Liver (tissue), 9 donors: ENCODE data around the gene TSPAN13. TPM values are rescaled to one million over a fixed set of nuclear protein-coding genes. Genes with fewer than 3 reads are reported as not detected.

Source experiments
- DNase-seq: peaks from one replicate; pipeline ENCODE4 v3.0.0-alpha.2; 2017; ENCODE audit warnings: low spot score
- H3K27ac ChIP-seq, 2 donors: one replicate each; pipeline ENCODE4 v1.7.0; 2013; ENCODE audit warnings: inconsistent platforms in 2 of 2, low read length in 2 of 2, control low read depth in 1 of 2, low read depth in 1 of 2, mild to moderate bottlenecking in 1 of 2
- H3K27me3 ChIP-seq, 4 donors: one replicate each; pipeline versions ENCODE4 v1.6.1 to v1.7.0; 2013; ENCODE audit warnings: low read length in 3 of 4, inconsistent platforms in 1 of 4, mild to moderate bottlenecking in 1 of 4, moderate library complexity in 1 of 4; ENCODE audit not compliant: control insufficient read depth in 4 of 4, insufficient read depth in 4 of 4
- H3K36me3 ChIP-seq, 4 donors: one replicate each; pipeline versions ENCODE4 v1.6.1 to v1.7.0; 2013; ENCODE audit warnings: low read length in 3 of 4, mild to moderate bottlenecking in 3 of 4, low read depth in 1 of 4, moderate library complexity in 1 of 4; ENCODE audit not compliant: control insufficient read depth in 4 of 4, insufficient read depth in 3 of 4
- H3K4me1 ChIP-seq, 4 donors: one replicate each; pipeline versions ENCODE4 v1.6.1 to v1.7.0; 2013; ENCODE audit warnings: low read length in 3 of 4, mild to moderate bottlenecking in 3 of 4, moderate library complexity in 1 of 4; ENCODE audit not compliant: control insufficient read depth in 4 of 4, insufficient read depth in 4 of 4
- H3K4me3 ChIP-seq, 3 donors: one replicate each; pipeline versions ENCODE4 v1.6.1 to v1.7.0; 2013; ENCODE audit warnings: low read length in 3 of 3, control low read depth in 1 of 3, low read depth in 1 of 3, mild to moderate bottlenecking in 1 of 3
- H3K9ac ChIP-seq, 2 donors: one replicate each; pipeline ENCODE4 v1.7.0; 2013; ENCODE audit warnings: low read length in 2 of 2, mild to moderate bottlenecking in 2 of 2, moderate library complexity in 2 of 2, control low read depth in 1 of 2, low read depth in 1 of 2
- H3K9me3 ChIP-seq, 4 donors: one replicate each; pipeline versions ENCODE4 v1.6.1 to v1.7.0; 2013; ENCODE audit warnings: low read length in 3 of 4; ENCODE audit not compliant: control insufficient read depth in 4 of 4
- ATF3 ChIP-seq: IDR thresholded peaks from 2 replicates; pipeline ENCODE4 v1.6.1; 2016; ENCODE audit warnings: antibody characterized with exemption
- EGR1 ChIP-seq, 2 donors: IDR thresholded peaks; 2 replicates each; pipeline ENCODE4 v1.6.1; 2016 to 2018; ENCODE audit warnings: antibody characterized with exemption in 2 of 2, low read depth in 2 of 2
- FOXA1 ChIP-seq: IDR thresholded peaks from 2 replicates; pipeline ENCODE4 v1.6.1; 2016; ENCODE audit warnings: antibody characterized with exemption
- FOXA2 ChIP-seq: IDR thresholded peaks from 2 replicates; pipeline ENCODE4 v1.6.1; 2016; ENCODE audit warnings: antibody characterized with exemption
- GABPA ChIP-seq, 2 donors: IDR thresholded peaks in 1 of 2; conservative IDR thresholded peaks in 1 of 2; 2 replicates each; pipeline ENCODE4 v1.6.1; 2016; ENCODE audit warnings: antibody characterized with exemption in 2 of 2, mild to moderate bottlenecking in 1 of 2, moderate library complexity in 1 of 2
- HNF4A ChIP-seq, 2 donors: conservative IDR thresholded peaks; 2 replicates each; pipeline ENCODE4 v1.6.1; 2016; ENCODE audit warnings: antibody characterized with exemption in 2 of 2, mild to moderate bottlenecking in 2 of 2
- HNF4G ChIP-seq: IDR thresholded peaks from 2 replicates; pipeline ENCODE4 v1.6.1; 2016; ENCODE audit warnings: antibody characterized with exemption
- JUND ChIP-seq, 2 donors: IDR thresholded peaks; 2 replicates each; pipeline ENCODE4 v1.6.1; 2016; ENCODE audit warnings: antibody characterized with exemption in 2 of 2
- MAX ChIP-seq: IDR thresholded peaks from 2 replicates; pipeline ENCODE4 v1.6.1; 2016; ENCODE audit warnings: antibody characterized with exemption
- NR2F2 ChIP-seq: IDR thresholded peaks from 2 replicates; pipeline ENCODE4 v1.6.1; 2016; ENCODE audit warnings: antibody characterized with exemption
- RAD21 ChIP-seq, 2 donors: IDR thresholded peaks; 2 replicates each; pipeline ENCODE4 v1.6.1; 2016; ENCODE audit warnings: antibody characterized with exemption in 2 of 2, mild to moderate bottlenecking in 2 of 2
- RXRA ChIP-seq, 2 donors: IDR thresholded peaks; 2 replicates each; pipeline ENCODE4 v1.6.1; 2017 to 2018; ENCODE audit warnings: antibody characterized with exemption in 2 of 2, mild to moderate bottlenecking in 1 of 2
- SP1 ChIP-seq: IDR thresholded peaks from 2 replicates; pipeline ENCODE4 v1.6.1; 2018; ENCODE audit warnings: antibody characterized with exemption, mild to moderate bottlenecking
- TAF1 ChIP-seq: conservative IDR thresholded peaks from 2 replicates; pipeline ENCODE4 v1.6.1; 2016; ENCODE audit warnings: antibody characterized with exemption, mild to moderate bottlenecking
- YY1 ChIP-seq: IDR thresholded peaks from 2 replicates; pipeline ENCODE4 v1.6.1; 2016; ENCODE audit warnings: antibody characterized with exemption, mild to moderate bottlenecking
- WGBS: extraction: QIAGEN DNeasy Blood & Tissue Kit; methylation state at CpG from one replicate; pipeline ENCODE4 v1.1.7; 2013; 5-methylcytosine and 5-hydroxymethylcytosine counted together
- polyA plus RNA-seq, 2 donors: library from polyadenylated mRNA; stranded (reverse) in 1 of 2; unstranded in 1 of 2; fragments of 200-250 nt in 1 of 2; fragments of >200 nt in 1 of 2; fragmentation: Nextera tagmentation in 1 of 2; extraction: Ambion mirVana in 1 of 2; gene quantifications; one replicate each; pipeline versions ENCODE4 v1.2.1 to v1.2.3, GENCODE V29; 2013 to 2015
- total RNA-seq, 2 donors: library from RNA; depleted of rRNA; stranded (reverse); fragments of >200 nt; gene quantifications; one replicate each; pipeline ENCODE4 v1.2.3, GENCODE V29; 2014
- TF ChIP-seq, protein P1 (sequence below): IDR thresholded peaks from 2 replicates; pipeline ENCODE4 v1.6.1; 2016; ENCODE audit warnings: antibody characterized with exemption
- TF ChIP-seq, protein P2 (sequence below): fragments of 150-350 bp; IDR thresholded peaks from 2 replicates; pipeline ENCODE4 v1.5.1; 2017; ENCODE audit warnings: improper control_type of control experiment, low read depth, low read length; ENCODE audit not compliant: missing input control
- TF ChIP-seq, protein P3 (sequence below): IDR thresholded peaks from 2 replicates; pipeline ENCODE4 v1.6.1; 2016; ENCODE audit warnings: antibody characterized with exemption, mild to moderate bottlenecking
- donor health status: healthy.
- donor health status: healthy.
- donor health status: healthy.
- donor health status: healthy.
- donor health status: healthy.

TSPAN13 gene
- total and polyA plus RNA-seq, 4 donors: 8.9 to 24.4 (median 15.8) TPM

DNA sequence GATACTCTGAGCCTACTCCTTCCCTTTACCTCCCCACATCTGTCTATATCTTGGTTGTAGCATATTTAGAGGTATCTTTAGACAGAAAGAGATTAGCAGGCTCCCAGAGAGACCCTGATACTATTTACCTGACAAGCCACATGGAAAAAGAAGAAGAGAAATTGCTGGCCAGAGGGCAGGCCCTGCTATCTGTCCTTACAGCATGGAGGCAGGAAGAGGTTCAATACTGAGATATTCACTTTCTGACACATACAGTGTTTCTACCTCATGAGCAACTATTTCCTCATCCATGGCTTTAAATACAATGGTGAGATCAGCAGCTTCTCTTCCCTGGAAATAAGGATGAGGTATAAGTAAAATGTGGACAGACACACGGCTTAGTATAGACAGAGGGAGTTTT is 33.9 kb upstream of the TSPAN13 start:
- no peaks in the 10 kb centered on the region for H3K27me3 ChIP-seq
- no peak overlapping the region for H3K27ac ChIP-seq
- H3K9me3 ChIP-seq: no peaks in the 10 kb centered on the region
- peaks cover 0 to 6% (median 3%) of the 10 kb centered on the region in 4 donors for H3K4me1 ChIP-seq
- no peak overlapping the region for H3K4me3 ChIP-seq
- 93% methylated on average over 1 of the region's 1 CpG for WGBS
- H3K36me3 ChIP-seq: no peaks in the 10 kb centered on the region
- H3K9ac ChIP-seq: no peak overlapping the region
- TF ChIP-seq, protein P1, sequence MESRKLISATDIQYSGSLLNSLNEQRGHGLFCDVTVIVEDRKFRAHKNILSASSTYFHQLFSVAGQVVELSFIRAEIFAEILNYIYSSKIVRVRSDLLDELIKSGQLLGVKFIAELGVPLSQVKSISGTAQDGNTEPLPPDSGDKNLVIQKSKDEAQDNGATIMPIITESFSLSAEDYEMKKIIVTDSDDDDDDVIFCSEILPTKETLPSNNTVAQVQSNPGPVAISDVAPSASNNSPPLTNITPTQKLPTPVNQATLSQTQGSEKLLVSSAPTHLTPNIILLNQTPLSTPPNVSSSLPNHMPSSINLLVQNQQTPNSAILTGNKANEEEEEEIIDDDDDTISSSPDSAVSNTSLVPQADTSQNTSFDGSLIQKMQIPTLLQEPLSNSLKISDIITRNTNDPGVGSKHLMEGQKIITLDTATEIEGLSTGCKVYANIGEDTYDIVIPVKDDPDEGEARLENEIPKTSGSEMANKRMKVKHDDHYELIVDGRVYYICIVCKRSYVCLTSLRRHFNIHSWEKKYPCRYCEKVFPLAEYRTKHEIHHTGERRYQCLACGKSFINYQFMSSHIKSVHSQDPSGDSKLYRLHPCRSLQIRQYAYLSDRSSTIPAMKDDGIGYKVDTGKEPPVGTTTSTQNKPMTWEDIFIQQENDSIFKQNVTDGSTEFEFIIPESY: no peak
- no peak for TF ChIP-seq YY1
- TF ChIP-seq EGR1 (IDR thresholded peaks at IDR 0.05; ENCODE audit: low read depth in 2 of 2): no peak
- TF ChIP-seq HNF4A (conservative IDR thresholded peaks at IDR 0.05): no peak
- TF ChIP-seq RAD21 (IDR thresholded peaks at IDR 0.05): no peak
- no peak for TF ChIP-seq NR2F2
- no peak for TF ChIP-seq MAX
- no peak for TF ChIP-seq GABPA (IDR thresholded peaks at IDR 0.05 in 1 of 2, conservative IDR thresholded peaks at IDR 0.05 in 1 of 2)
- no peak for TF ChIP-seq RXRA (IDR thresholded peaks at IDR 0.05)
- TF ChIP-seq, protein P2, sequence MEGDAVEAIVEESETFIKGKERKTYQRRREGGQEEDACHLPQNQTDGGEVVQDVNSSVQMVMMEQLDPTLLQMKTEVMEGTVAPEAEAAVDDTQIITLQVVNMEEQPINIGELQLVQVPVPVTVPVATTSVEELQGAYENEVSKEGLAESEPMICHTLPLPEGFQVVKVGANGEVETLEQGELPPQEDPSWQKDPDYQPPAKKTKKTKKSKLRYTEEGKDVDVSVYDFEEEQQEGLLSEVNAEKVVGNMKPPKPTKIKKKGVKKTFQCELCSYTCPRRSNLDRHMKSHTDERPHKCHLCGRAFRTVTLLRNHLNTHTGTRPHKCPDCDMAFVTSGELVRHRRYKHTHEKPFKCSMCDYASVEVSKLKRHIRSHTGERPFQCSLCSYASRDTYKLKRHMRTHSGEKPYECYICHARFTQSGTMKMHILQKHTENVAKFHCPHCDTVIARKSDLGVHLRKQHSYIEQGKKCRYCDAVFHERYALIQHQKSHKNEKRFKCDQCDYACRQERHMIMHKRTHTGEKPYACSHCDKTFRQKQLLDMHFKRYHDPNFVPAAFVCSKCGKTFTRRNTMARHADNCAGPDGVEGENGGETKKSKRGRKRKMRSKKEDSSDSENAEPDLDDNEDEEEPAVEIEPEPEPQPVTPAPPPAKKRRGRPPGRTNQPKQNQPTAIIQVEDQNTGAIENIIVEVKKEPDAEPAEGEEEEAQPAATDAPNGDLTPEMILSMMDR: no peak
- no peak for TF ChIP-seq HNF4G
- no peak for TF ChIP-seq FOXA1
- TF ChIP-seq SP1: no peak
- no peak for DNase-seq

GRCh38 chr7:16721541-16721940 is 32.0 kb upstream of the TSPAN13 start:
- no peak for TF ChIP-seq FOXA1
- TF ChIP-seq NR2F2: no peak
- TF ChIP-seq GABPA (IDR thresholded peaks at IDR 0.05 in 1 of 2, conservative IDR thresholded peaks at IDR 0.05 in 1 of 2): no peak
- TF ChIP-seq JUND (IDR thresholded peaks at IDR 0.05): no peak
- TF ChIP-seq, protein P3, sequence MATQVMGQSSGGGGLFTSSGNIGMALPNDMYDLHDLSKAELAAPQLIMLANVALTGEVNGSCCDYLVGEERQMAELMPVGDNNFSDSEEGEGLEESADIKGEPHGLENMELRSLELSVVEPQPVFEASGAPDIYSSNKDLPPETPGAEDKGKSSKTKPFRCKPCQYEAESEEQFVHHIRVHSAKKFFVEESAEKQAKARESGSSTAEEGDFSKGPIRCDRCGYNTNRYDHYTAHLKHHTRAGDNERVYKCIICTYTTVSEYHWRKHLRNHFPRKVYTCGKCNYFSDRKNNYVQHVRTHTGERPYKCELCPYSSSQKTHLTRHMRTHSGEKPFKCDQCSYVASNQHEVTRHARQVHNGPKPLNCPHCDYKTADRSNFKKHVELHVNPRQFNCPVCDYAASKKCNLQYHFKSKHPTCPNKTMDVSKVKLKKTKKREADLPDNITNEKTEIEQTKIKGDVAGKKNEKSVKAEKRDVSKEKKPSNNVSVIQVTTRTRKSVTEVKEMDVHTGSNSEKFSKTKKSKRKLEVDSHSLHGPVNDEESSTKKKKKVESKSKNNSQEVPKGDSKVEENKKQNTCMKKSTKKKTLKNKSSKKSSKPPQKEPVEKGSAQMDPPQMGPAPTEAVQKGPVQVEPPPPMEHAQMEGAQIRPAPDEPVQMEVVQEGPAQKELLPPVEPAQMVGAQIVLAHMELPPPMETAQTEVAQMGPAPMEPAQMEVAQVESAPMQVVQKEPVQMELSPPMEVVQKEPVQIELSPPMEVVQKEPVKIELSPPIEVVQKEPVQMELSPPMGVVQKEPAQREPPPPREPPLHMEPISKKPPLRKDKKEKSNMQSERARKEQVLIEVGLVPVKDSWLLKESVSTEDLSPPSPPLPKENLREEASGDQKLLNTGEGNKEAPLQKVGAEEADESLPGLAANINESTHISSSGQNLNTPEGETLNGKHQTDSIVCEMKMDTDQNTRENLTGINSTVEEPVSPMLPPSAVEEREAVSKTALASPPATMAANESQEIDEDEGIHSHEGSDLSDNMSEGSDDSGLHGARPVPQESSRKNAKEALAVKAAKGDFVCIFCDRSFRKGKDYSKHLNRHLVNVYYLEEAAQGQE: no peak
- no peak for TF ChIP-seq ATF3
- no peak for TF ChIP-seq HNF4A (conservative IDR thresholded peaks at IDR 0.05)
- TF ChIP-seq FOXA2: no peak
- no peak for TF ChIP-seq TAF1
- TF ChIP-seq, protein P1: no peak
- H3K9me3 ChIP-seq: no peaks in the 10 kb centered on the region
- H3K27me3 ChIP-seq: no peaks in the 10 kb centered on the region
- H3K4me1 ChIP-seq: peaks cover 4 to 11% (median 4%) of the 10 kb centered on the region in 4 donors
- no peak overlapping the region for H3K27ac ChIP-seq
- DNase-seq: no peak
- H3K4me3 ChIP-seq: no peak overlapping the region
- 87% methylated on average over 4 of the region's 4 CpGs for WGBS
- H3K36me3 ChIP-seq: no peaks in the 10 kb centered on the region
- H3K9ac ChIP-seq: no peak overlapping the region
